NK-92 (cell line): ENCODE results near the gene BIK.

ENCODE experiments used
- DNase-seq: peaks from one replicate; lab custom pipeline; 2025; ENCODE audit not compliant: unreplicated experiment; lab: John Stamatoyannopoulos, UW

The BIK gene

GRCh38 chr22:43159484-43160178 lies 49.1 kb downstream of the BIK start:
- no peak for DNase-seq

GRCh38 chr22:43160497-43161126 lies 50.1 kb downstream of the BIK start:
- no peak for DNase-seq

- no peak for DNase-seq
Measured at GRCh38 chr22:43162412-43163150, 52.0 kb downstream of the BIK start.

GRCh38 chr22:43163241-43163795 lies 52.8 kb downstream of the BIK start:
- no peak for DNase-seq

GRCh38 chr22:43164636-43165035 lies 54.1 kb downstream of the BIK start:
- no peak for DNase-seq

- no peak for DNase-seq
Measured at GRCh38 chr22:43166132-43166930, 55.8 kb downstream of the BIK start.

GRCh38 chr22:43167001-43167589 lies 56.5 kb downstream of the BIK start:
- DNase-seq = no peak

- no peak for DNase-seq
Measured at GRCh38 chr22:43168471-43169309, 58.1 kb downstream of the BIK start.

GRCh38 chr22:43169310-43170130 lies 59.0 kb downstream of the BIK start:
- no peak for DNase-seq

- DNase-seq = no peak
Measured at GRCh38 chr22:43170131-43170480, 59.6 kb downstream of the BIK start.

- DNase-seq = no peak
Measured at GRCh38 chr22:43171019-43171491, 60.5 kb downstream of the BIK start.

- DNase-seq = no peak
Measured at GRCh38 chr22:43171607-43172006, 61.1 kb downstream of the BIK start.

GRCh38 chr22:43172191-43172590 lies 61.6 kb downstream of the BIK start:
- no peak for DNase-seq

GRCh38 chr22:43173566-43173965 lies 63.0 kb downstream of the BIK start:
- DNase-seq = no peak

GRCh38 chr22:43173976-43174720 lies 63.6 kb downstream of the BIK start:
- DNase-seq = no peak

GRCh38 chr22:43174941-43175531 lies 64.5 kb downstream of the BIK start:
- no peak for DNase-seq

- DNase-seq = no peak
Measured at GRCh38 chr22:43176090-43176489, 65.5 kb downstream of the BIK start.

GRCh38 chr22:43177479-43177878 lies 66.9 kb downstream of the BIK start:
- DNase-seq = no peak
